Fibroblast of skin of right quadriceps (primary cell): Measurements from ENCODE around the gene PILRA.
"Not testable (repeated sequence)": the region's sequence is repeated elsewhere in the genome, so short reads cannot be mapped to it uniquely, and the experiment has no call there.

Experiments
- DNase-seq: peaks from one replicate; pipeline ENCODE4 v3.0.0-alpha.2; 2013

Gene PILRA

GRCh38 chr7:100358027-100358856, 15.0 kb upstream of the PILRA start, which contains the start of gene PILRB:
Gene PILRB, plus strand, starts transcription at chr7:100358117. Its CDS starts 186 bp downstream, at chr7:100358303.
- DNase-seq = no peak

GRCh38 chr7:100358857-100359212, 14.5 kb upstream of the PILRA start:
- no peak for DNase-seq

- DNase-seq = no peak
Observed at GRCh38 chr7:100360135-100360854, 13.0 kb upstream of the PILRA start.

- no peak for DNase-seq
Observed at GRCh38 chr7:100363098-100363497, 10.2 kb upstream of the PILRA start.

GRCh38 chr7:100363797-100364196, 9.5 kb upstream of the PILRA start:
- DNase-seq = not testable (repeated sequence)

DNA sequence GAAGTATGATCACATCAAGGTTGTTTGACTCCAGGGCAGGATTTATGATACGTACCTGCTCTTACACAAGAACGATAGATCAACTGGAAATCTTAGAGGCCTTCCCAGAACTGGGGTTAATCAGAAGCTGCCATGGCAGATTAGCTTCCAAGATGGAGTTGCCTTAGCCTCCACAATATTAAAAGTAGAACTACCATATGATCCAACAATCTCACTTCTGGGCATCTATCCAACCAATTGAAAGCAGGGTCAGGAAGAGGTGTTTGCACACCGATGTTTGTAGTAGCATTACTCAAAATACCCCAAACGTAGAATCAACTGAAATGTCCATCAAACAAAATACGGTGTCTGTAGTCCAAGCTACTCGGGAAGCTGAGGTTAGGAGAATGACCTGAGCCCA, 8.8 kb upstream of the PILRA start:
- no peak for DNase-seq

DNA sequence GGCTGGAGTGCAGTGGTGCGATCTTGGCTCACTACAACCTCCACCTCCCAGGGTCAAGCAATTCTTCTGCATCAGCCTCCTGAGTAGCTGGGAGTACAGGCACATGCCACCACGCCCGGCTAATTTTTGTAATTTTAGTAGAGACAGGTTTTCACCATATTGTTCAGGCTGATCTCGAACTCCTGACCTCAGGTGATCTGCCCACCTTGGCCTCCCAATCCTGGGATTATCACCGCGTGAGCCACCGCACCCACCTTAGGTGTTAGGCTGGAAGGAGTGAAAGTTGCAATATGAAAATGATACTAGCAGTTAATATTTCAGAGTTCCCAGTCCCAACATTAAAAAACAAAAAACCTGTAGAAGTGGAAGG, 7.3 kb upstream of the PILRA start:
- DNase-seq = not testable (repeated sequence)

GRCh38 chr7:100366411-100367250, 6.7 kb upstream of the PILRA start:
- DNase-seq = no peak

GRCh38 chr7:100367251-100367620, 6.1 kb upstream of the PILRA start:
- no peak for DNase-seq

DNA sequence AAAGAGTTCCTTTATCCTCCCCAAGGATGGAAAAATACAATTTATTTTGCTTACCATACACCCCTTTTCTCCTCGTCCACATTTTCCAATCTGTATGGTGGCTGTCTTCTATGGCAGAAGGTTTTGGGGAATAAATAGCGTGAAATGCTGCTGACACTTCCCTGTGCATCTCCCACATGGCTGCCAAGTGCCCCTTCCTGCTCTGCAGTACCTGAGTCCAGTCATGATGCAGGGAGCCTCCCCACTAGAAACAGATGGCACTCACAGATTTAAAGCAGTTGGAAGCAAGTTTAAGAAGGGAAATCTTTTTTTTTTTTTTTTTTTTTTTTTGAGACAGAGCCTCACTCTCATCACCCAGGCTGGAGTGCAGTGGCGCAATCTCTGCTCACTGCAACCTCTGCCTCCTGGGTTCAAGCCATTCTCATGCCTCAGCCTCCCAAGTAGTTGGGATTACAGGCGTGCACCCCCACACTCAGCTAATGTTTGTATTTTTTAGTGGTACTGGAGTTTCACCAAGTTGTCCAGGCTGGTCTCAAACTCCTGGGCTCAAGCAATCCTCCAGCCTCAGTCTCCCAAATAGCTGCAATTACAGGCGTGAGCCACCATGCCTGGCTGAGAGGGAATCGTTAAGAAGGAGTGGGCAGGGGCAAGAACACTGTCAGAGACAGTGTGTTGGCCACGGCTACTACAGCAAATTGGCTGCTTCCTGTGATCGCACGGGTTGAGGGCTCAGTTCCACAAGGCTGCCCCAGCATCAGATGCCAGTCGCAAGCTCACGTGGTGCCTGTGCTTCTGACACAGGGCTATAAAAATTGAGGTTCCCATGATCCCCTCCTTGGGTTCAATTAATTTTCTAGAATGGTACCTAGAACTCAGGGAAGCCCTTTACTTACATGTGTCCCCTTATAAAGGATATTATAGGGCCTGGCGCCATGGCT, 5.3 kb upstream of the PILRA start:
- DNase-seq = no peak

DNA sequence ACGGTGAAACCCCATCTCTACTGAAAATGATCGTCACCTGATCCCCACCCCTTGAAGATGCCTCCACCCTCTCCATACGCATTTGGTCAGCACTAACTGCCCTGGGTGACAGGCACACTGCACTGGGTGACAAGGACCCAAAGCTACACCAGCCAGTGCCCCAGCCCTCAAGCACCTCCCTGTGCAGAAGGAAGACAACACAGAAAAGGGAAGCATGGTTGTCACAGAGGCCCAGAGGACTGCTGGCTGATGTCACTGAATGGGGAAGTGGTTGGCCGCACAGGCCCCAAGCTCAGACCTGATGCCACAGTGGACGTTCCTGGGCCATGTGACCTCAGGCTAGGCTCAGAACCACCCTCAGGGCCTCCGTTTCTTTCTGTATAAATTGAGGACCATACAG, 4.2 kb upstream of the PILRA start:
- DNase-seq = no peak

DNA sequence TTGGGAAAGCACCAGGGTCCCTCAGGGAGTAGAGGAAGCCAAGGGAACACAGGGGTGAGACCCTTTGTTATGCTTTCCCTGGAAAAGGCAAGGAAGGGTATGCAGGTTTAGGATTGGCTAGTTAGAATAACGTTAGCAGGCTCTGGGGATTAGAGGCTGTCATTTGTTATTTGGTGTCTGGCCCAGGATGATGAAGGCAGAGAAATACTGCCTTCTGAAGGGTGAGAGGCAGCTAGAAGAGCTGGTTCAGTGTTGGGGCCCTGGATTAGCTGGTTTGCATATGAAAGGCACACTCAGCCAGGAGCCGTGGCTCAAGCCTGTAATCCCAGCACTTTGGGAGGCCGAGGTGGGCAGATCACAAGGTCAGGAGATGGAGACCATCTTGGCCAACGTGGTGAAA, 3.0 kb upstream of the PILRA start:
- no peak for DNase-seq

GRCh38 chr7:100370746-100371145, 2.5 kb upstream of the PILRA start:
- no peak for DNase-seq

DNA sequence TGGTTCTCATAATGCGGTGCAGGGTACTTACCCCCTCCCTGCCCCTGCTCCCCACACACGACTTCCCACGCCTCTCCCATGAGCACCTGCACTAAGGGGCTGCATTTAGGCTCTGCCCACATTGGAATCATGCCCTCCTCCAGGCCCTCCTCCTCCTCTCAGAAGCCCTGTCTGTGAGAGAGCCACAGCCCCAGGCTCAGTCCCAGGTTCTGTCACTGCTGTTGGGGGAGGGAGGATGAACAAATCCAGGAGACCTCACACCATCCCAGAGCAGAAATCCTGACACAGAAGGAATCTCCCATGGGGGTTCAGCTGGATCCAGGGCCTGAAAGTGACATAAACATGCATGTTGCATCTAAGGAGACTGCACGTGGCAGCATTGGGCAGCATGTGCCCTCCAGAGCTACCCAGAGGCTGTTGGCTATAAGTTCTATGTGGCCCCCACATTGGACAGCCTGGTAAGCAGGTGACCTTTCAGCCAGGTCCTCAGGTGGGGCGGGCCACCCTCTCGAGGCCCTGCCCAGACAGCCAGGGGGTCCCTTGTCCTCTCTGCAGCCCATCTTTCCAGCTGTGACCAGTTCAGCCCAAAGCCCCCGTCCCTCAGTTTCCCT, 1.6 kb upstream of the PILRA start:
- DNase-seq = no peak

GRCh38 chr7:100372256-100372655, 1.0 kb upstream of the PILRA start:
- peak; percentile 61 for DNase-seq

DNA sequence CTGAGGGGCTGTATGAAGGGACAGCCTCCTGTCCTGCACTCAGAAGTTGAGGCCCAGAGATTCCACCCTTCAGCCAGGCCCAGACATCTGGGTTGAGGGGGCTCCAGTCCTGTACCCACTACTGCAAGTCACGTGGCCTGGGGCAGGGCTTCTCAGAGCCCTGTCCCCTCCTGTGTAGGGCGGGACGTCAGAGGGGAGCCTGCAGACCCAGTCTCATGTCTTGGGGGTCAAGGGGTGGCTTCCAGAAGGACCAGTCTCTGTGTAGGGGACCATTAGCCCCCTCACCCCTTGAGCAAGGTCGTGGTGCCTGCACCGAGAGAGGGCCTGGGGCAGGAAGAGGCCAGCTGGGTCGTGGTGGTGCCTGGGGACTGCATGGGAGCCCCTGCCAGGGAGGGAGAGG, 593 bp upstream of the PILRA start:
- no peak for DNase-seq

- not testable (repeated sequence) for DNase-seq
Observed at GRCh38 chr7:100373870-100374598, 747 bp downstream of the PILRA start.

GRCh38 chr7:100374601-100375000, 1.3 kb downstream of the PILRA start:
- no peak for DNase-seq

DNA sequence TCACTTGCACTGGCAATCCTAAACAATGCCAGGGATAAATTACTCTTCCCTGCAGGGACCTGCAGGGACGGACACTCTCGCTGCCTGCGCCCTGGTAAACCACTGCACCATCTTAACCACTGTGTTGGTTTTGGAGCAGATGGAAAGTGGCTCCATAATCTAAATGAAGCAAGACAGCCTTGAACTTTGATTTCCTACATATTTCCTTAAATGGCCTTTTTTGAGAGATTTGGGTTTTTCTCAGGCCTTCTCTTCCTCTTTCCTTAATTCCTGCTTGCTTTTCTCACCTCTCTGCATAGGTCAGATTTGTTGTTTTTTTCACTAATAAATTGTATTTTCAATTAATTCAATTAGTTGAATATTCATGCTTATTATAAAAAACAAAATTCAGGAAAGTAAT, 2.8 kb downstream of the PILRA start:
- no peak for DNase-seq

- no peak for DNase-seq
Observed at GRCh38 chr7:100378114-100378755, 4.9 kb downstream of the PILRA start.

DNA sequence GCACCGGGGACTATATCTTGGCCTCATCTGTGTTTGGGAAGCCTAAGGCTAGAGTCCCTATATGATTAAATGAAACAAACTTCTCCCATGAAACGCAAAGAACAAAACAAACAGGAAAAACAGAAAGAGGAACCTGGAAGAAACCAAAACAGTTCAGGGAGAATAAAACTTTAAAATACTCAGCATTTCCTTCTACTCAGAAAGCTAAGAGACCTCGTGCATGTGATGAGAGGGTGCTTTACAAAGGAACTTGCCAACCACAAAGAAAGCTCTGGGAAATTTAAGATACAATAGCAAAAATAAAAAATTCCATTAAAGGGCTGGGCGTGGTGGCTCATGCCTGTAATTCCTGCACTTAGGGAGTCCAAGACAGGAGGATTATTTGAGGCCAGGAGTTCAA, 6.9 kb downstream of the PILRA start:
- no peak for DNase-seq
